ENCODE results near the gene RAD17. TPM values are rescaled to one million over a fixed set of nuclear protein-coding genes. Genes with fewer than 3 reads are reported as not detected.
"Not testable (repeated sequence)": the region's sequence is repeated elsewhere in the genome, so short reads cannot be mapped to it uniquely, and the experiment has no call there.

RAD17 gene
- total RNA-seq, 1 donor from 2014 or later, result 17.4 TPM

GRCh38 chr5:69404659-69405330 is 35.2 kb downstream of the RAD17 start:
- DNase-seq, result no peak

GRCh38 chr5:69414885-69415583 is 45.4 kb downstream of the RAD17 start, which contains the start of gene MARVELD2:
MARVELD2 (plus strand) TSS chr5:69415116; CDS start chr5:69419386, 4,270 bp downstream.
- peak; percentile 71 for DNase-seq

DNA sequence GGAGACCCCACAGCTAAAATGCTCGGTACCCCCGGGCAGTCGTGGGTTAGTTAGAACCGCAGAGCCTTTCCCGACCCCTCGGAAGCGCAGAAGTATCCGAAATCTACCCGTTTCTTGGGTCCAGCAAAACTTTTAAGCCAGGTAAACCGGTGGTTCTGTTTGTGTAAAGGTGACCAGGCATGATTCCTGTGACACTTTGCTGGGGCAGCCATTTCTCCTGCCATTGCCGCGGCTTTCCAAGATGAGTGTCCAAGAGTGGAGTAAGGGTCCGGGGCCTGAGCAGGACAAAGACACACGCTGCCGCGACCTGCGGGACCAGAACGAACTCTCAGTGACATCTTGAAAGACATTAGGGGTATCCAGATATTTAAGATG is 46.0 kb downstream of the RAD17 start:
- peak; percentile 2 for DNase-seq

DNA sequence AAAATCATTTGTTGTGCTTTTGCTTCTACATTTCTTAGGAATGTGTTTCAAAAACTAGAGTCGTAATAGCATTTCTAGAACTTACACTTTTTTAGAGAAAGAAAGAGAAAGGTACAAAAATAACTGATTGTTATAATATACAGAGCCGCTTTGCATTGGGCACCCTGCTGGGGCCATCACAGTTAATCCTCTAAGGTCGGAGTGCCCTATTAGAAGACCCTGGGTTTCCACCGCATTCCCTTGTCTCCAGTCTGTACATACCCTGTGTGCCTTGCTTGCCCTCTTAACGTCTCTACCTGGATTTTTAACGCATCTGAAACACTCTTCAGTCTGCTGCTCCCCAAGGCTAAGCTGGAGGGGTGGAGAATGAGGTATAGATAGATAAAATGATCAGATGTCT is 46.6 kb downstream of the RAD17 start:
- DNase-seq, result no peak

DNA sequence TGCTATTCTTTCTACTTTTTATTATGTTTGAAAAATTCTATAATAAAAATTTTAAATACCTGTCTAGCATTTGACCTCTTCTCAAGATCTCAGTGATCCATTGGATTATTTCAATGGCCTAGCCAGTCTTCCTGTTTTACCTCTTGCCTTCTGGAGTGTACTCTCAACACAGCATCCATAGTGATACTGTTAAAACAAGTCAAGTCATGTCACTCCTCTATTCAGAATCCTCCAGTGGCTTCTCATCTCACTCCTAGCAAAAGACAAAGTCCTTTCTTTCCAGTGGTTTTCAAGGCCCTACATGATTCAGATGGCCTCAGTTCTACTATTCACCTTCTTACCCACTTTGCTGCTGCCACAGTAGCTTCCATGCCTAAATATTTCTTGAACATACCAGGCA is 47.1 kb downstream of the RAD17 start:
- DNase-seq, result no peak

GRCh38 chr5:69418554-69418953 is 48.9 kb downstream of the RAD17 start:
- DNase-seq, result no peak

DNA sequence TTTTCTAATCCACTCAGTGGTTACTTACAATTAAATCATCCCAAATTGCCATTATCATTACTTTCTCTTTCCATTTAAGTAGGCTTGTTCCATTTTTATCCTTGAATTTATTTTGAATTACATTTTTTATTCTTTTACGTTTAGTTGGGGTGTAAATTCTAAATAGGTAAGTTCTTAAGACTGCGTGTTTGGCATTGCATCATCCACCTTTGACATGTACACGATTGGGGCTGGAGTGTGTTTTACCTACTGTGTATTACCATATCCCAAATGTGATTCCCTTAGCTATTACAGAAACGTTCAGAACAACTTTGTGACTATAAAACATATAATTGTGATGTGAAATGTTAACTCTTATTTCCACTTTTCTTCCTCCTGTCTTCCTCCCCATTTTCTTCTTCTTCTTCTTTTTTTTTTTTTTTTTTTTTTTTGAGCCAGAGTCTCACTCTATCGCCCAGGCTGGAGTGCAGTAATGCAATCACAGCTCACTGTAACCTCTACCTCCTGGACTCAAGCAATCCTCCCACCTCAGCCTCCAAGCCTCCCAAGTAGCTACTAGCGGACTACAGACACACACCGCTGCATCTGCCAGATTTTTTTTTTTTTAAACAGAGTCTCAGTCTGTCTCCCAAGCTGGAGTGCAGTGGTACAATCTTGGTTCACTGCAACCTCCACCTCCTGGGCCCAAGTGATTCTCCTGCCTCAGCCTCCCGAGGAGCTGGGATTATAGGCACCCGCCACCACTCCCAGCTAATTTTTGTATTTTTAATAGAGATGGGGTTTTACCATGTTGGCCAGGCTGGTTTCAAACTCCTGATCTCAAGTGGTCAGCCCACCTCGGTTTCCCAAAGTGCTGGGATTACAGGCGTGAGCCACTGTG is 62.0 kb downstream of the RAD17 start:
- no peak for DNase-seq

DNA sequence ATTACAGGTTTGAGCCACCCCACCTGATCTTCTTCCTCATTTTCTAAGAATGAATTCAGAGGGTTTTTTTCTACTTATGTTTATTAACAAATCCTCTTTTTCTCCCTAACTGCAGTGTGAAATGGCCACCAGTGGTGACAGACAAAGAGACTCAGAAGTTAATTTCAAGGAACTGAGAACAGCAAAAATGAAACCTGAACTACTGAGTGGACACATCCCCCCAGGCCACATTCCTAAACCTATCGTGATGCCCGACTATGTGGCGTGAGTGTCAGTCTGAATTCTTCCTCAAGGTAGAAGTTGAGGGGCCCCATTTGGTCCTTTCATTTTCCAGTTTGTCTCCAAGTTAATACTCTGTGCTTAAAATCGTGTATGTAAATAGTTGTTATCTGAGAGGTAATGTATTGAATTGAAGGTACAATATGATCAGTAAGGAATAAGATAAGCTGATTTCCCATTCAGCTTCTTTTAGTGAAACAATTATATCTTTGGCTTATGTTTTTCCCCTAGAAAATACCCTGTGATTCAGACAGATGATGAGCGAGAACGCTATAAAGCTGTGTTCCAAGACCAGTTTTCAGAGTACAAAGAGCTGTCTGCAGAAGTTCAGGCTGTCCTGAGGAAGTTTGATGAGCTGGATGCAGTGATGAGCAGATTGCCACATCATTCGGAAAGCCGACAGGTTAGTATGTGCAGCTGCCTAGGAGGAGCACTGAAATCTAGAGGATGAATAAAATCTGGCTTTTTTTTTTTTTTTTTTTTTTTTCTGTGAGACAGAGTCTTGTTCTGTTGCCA is 63.0 kb downstream of the RAD17 start:
- no peak for DNase-seq

DNA sequence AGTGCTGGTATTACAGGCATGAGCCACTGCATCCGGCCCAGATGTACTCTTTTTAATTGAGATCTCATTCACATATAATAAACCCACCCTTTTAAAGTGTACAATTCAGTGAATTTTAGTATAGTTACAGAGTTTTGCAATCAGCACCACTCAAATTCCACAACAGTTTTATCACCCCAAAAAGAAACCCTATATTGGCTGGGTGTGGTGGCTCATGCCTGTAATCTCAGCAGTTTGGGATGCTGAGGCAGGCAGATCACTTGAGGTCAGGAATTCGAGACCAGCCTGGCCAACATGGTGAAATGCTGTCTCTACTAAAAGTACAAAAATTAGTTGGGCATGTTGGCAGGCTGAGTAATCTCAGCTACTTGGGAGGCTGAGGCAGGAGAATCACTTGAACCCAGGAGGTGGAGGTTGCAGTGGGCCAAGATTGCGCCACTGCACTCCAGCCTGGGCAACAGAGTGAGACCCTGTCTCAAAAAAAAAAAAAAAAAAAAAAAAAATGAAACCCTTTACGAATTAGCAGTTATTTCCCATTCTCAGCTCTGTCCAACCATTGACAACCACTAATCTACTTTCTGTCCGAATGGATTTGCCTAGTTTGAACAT is 65.8 kb downstream of the RAD17 start:
- DNase-seq, result not testable (repeated sequence)

GRCh38 chr5:69444127-69444754 is 74.6 kb downstream of the RAD17 start:
- no peak for DNase-seq

GRCh38 chr5:69449511-69449910 is 79.9 kb downstream of the RAD17 start:
- DNase-seq, result no peak

GRCh38 chr5:69450116-69450515 is 80.5 kb downstream of the RAD17 start:
- DNase-seq, result peak; percentile 45

- DNase-seq, result not testable (repeated sequence)
Observed at GRCh38 chr5:69450527-69450926, 80.9 kb downstream of the RAD17 start.

DNA sequence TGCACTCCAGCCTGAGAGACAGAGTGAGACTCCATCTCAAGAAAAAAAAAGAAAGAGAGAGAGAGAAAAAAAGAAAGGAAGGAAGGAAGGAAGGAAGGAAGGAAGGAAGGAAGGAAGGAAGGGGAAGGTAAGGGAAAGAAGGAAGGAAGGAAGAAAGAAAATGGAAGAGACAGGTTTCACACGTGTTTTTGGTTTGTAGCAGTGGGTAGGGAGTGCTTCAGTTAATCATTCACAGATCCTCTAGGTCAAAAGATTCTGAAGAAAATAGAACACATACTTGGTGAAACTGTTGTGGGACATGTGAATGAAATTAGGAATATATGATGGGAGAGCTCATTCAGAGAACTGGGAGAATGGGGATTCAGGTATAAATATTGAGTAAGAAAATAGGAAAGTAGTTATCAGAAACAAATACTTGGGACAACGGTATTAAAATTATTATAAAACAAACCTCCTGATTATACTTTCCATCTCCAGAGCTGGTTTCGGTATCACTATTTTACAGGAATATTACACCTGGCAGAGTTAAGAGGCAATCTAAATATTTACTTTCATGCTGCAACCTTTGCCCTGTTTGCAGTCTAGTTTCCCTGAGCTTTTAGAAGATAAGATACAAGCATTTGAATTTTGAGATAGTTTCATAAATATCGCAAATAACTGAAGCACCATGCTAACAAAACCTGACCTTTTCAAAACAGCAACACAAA is 82.5 kb downstream of the RAD17 start:
- DNase-seq, result no peak

GRCh38 chr5:69453487-69453886 is 83.9 kb downstream of the RAD17 start:
- DNase-seq, result not testable (repeated sequence)

- no peak for DNase-seq
Observed at GRCh38 chr5:69454460-69455249, 85.0 kb downstream of the RAD17 start.

- not testable (repeated sequence) for DNase-seq
Observed at GRCh38 chr5:69455428-69455988, 85.9 kb downstream of the RAD17 start.

GRCh38 chr5:69462170-69462569 is 92.6 kb downstream of the RAD17 start:
- DNase-seq, result no peak

All from dermis blood vessel endothelial cell (primary cell).